Loucy (cell line): Measurements from ENCODE around the gene CD9.

Source experiments
- CTCF ChIP-seq: fragments of 200-600 bp; sonication (generic); conservative IDR thresholded peaks from 2 replicates; pipeline ENCODE4 v1.5.1; 2014; ENCODE audit warnings: mild to moderate bottlenecking, antibody characterized with exemption, low read length
- EZH2phosphoT487 ChIP-seq: fragments of 200-600 bp; IDR thresholded peaks from 2 replicates; pipeline ENCODE4 v1.6.1; 2018; ENCODE audit warnings: antibody characterized with exemption, mild to moderate bottlenecking, moderate library complexity, borderline replicate concordance

- no peak for TF ChIP-seq CTCF
- TF ChIP-seq EZH2phosphoT487: no peak
These were observed 41.3 kb downstream of the CD9 start for GRCh38 chr12:6241495-6241894.
